G401.6 (cell line): ENCODE measurements around the gene PMEPA1.

Source experiments
- FAIRE-seq: peaks from 2 replicates; lab custom pipeline; 2012; peaks lifted over from hg19 to GRCh38; lab: Jason Lieb, UNC

Gene PMEPA1

GRCh38 chr20:57709823-57710799 lies at the start of gene PMEPA1:
Gene PMEPA1 (minus strand): TSS chr20:57710015. CDS start chr20:57709582, 433 bp downstream.
- no peak for FAIRE-seq

DNA sequence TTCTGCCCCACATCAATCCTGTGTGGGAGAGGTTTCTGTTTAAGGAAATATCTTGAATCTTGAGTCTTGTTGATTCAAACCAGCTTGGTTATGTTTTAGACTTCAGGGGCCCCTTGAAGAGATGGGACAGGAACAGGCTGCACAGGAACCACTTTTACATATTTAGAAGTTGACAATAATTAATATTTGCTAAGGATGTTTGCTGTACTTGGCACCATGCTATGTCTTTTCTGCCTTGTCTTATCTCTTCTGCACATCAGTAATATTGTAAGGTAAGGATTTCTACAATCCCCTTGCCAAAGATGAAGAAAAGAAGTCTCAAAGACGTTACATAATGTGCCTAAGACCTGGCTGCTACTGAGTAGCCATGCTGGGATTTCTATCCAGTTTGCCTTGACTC lies 48.0 kb upstream of the PMEPA1 start:
- FAIRE-seq, result no peak

DNA sequence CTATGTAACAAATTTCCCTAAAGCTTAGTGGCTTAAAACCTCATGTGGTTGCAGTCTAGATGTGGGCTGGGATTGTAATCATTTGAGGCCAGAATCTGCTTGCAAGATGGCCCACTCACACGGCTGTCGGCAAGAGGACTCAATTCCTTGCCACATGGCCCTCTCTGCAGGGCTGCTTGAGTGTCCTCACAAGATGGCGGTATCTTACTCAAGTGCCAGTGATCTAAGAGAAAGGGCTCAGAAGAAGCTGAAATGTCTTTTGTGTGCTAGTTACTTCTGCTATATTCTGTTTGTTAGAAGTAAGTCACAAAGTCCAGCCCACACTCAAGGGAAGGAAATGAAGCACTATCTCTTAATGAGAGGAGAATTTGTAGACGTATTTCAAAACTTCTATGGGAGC lies 47.1 kb upstream of the PMEPA1 start:
- no peak for FAIRE-seq

- FAIRE-seq, result no peak
Measured at GRCh38 chr20:57756213-57756612, 46.4 kb upstream of the PMEPA1 start.

DNA sequence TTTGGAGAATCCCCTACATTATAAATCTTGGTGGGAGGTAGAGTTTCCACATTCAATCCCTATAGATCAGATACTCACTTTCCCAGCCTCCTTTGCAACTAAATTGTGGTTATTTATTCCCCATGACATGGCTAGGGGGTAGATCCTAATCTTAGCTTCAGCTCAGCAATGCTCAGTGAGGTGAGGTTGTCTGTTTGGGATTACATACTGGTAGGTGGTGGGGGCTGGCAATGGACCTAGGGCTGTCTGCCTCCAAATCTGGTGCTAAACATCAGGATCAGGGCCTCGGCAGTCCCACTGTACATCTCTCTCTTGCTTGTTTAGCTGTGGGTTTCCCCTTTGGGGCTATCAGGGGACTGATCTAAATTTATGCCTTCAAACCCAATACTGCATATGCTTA lies 45.8 kb upstream of the PMEPA1 start:
- FAIRE-seq, result no peak

DNA sequence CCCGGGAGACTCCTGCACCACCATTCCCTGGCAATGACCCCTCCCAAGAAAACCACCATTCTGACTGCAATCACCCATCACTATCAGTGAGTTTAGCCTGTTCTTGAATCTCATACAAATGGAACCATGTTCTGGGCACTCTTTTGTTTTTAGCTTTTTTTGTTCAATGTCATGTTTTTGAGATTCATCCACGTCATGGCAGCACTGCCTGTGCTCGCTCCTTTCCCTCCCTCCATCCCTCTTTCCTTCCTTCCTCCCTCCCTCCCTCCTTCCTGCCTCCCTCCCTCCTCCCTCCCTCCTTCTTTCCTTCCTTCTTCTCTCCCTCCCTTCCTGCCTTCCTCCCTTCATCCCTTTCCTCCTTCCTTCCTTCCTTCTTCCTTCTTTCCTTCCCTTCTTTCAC lies 44.4 kb upstream of the PMEPA1 start:
- FAIRE-seq, result no peak

DNA sequence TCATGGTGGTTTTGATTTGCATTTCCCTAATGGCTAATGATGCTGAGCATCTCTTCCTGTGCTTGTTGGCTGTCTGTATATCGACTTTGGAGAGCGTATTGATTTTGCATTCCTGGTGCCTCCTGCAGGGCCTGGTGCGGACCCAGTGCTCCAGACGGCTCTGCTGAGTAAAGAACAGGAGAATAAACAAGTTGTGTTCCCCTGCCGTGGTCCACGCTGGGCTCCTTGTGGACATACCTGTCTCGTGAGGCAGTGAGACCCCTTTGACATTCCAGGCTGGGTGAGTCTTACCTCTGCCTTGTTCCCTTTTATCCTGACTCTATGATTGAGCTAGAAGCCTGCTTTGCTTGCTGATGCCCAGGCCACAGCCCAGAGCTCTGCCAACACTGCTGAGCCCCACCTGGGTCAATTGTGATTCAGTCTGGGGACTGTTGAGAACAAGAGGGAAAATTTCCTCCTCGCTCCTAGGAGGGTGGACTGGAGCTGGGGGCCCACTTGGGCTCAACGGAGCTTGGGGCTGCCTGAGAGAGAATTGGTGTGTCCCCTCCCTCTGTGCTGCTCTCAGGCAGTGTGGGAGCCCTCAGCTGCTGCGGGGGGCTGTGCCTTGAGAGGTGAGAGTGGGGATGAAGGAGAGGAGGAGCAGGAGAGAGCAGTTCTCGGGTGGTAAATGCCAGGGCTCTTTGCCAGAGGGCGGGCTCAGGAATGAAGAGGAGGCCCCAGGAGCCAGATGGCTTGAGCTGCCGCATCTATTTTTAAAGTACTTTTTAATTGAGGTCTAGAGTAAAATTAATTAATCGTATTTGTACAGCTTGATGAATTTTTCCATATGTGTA lies 43.7 kb upstream of the PMEPA1 start:
- no peak for FAIRE-seq

DNA sequence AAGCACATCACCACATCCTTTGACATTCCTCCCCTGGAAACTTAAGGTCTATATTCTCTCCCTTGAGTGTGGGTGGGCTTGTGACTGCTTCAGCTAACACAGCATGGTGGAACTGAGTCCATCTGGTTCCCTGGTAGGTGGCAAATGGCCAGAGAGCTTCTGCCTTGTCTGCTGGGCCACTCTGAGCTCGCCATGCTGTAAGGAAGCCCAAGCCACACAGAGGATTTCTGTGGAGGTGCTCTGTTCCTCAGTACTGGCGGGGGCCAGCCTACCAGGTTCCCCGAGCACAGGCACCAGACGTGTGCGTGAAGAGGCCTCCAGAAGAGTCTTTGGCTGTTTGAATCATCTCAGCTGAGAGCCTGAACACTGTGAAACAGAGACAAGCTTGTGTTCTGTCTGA lies 41.6 kb upstream of the PMEPA1 start:
- FAIRE-seq, result no peak

GRCh38 chr20:57749869-57750268 lies 40.1 kb upstream of the PMEPA1 start:
- no peak for FAIRE-seq

DNA sequence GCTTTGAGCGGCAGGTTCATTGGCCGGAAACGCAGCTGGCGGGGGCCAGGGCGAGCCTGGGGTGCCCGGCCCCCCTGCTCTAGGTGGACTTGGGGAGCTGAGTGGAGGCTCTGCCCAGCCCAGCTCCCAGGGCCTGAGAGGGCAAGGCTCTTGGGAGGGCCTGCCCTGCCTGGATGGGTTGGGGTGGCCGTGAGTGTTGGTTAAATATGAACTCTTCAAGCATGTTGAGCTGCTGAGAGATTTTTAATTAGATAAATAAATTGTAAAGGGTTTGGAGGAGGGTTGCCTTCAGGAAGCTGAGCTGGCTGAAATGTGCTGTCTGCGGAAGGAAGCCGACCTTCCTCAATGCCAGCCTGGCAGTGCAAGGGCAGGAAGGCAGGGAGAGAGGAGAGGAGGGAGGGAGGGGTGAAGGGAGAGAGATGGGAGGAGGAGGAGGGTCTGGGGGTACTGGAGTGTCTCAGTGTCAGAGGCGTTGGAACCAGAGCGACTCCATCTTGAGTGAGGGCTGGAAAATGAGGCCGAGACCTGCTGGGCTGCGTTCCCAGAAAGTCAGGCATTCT lies 39.4 kb upstream of the PMEPA1 start:
- FAIRE-seq, result no peak

DNA sequence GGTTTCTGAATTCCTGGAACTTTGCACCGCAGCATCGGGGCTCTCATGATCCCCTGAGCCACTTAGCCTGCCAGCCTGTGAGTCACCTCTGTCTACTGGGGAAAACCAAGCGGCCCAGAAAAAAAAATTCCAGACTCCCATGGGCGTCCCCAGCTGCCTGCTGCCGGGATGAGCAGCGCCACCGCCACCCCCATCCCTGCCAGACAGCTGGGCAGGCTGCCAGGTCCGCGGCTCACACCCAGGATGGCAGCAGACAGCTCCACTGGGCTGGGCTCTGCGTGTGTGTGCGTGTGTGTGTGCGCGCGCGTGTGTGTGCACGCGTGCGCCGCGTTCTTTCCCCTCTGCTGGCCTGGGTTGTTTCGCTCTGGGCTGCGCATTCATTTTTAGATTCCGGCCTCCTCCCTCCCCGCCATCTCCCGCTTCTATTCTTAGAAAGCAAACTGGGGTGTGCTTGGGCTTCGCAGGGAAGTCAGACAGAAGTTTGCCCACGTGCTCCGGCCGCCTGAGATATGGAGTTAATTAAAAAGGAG lies 38.9 kb upstream of the PMEPA1 start:
- FAIRE-seq, result no peak

DNA sequence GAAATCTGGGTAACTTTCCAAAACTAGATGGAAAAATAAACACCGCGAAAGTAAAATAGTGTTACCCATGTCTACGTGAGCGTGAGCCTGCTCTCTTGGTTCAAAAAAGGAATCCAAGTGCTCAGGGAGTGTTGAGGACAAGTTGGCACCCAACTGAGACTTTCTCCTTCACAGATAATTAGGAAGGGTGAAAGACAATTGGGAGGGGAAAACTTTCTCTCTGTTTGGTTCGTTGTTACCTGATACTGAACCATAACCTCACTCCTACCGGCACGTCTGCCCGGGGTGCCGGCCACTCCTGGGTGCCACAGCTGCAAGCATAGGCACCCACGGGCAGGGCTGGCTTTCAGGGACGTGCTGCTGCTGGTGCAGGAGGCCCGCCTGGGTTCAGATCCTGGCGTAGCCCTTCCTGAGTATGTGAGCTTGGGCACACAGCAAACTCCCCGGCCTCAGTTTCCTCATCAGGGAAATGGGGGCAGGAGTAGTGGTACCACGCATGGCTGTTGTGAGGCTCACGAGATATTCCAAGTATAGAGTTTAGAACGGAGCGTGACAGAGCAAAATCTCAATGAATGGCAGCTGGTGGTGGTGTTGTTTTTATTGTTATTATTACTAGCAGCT lies 38.2 kb upstream of the PMEPA1 start:
- no peak for FAIRE-seq

- no peak for FAIRE-seq
Measured at GRCh38 chr20:57746832-57747404, 37.1 kb upstream of the PMEPA1 start.

DNA sequence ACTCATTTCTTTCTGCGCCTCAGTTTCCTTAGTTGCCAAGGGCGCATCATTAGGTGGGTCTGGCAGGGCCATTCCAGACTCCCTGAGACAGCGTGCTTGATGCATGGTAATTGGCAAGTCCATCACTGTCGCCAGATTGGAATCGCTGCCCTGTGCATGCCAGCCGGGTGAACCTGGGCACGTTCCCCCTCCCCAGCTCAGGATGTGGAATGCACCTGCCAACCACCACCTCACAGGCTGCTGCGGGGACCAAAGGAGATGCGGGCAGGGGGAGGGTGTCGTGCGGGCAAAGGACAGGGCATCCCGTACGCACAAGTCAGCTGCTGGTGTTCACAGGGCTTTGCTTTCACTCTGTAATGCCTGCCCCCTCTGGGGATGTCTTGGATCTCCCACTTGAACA lies 36.4 kb upstream of the PMEPA1 start:
- no peak for FAIRE-seq

- no peak for FAIRE-seq
Measured at GRCh38 chr20:57744206-57744605, 34.4 kb upstream of the PMEPA1 start.

DNA sequence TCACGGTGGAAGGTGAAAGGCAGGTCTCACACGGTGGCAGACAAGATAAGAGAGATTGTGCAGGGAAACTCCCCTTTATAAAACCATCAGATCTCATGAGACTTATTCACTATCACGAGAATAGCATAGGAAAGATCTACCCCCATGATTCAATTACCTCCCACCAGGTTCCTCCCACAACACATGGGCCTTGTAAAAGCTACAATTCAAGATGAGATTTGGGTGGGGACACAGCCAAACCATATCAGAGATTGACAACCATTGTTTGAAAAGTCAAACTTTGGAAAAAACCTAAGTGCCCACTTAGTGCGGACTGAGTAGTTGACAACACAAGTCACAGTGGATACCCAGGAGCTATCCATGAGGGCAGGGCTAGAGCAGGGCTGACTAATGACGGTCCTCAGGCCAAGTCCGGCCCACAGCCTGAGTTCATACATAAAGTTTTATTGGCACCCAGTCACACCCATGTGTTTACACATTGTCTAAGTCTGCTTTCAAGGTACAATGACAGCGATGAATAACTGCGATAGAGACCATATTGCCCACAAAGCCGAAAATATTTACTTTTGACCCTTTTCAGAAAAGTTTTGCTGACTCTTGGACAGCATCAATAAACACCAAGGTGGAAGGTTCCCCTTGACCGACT lies 33.8 kb upstream of the PMEPA1 start:
- no peak for FAIRE-seq

GRCh38 chr20:57742507-57743181 lies 32.8 kb upstream of the PMEPA1 start:
- no peak for FAIRE-seq

- no peak for FAIRE-seq
Measured at GRCh38 chr20:57738484-57738883, 28.7 kb upstream of the PMEPA1 start.

DNA sequence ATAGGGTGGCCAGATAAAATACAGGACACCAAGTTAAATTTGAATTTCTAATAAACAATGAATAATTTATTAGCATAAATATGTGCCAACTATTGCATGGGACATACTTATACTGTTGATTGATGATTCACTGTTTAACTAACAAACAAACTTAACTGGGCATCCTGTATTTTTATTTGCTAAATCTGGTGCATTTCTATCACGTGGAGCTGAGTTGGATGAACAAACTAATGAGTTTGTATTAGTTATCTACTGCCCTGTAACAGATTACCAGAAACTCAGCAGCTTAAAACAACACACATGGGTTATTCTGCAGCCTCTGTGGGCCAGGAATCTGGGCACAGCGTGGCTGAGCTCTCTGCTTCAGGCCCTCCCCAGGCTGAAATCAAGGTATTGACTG lies 28.2 kb upstream of the PMEPA1 start:
- FAIRE-seq, result no peak

- FAIRE-seq, result no peak
Measured at GRCh38 chr20:57737349-57737748, 27.5 kb upstream of the PMEPA1 start.
